Neural progenitor cell (in vitro differentiated cells): Measurements from ENCODE around the gene MYH7B. TPM values are rescaled to one million over a fixed set of nuclear protein-coding genes. Genes with fewer than 3 reads are reported as not detected.

ENCODE experiments used
- DNase-seq: peaks from one replicate; pipeline ENCODE4 v3.0.0-alpha.2; 2016; ENCODE audit warnings: low spot score
- H2AFZ ChIP-seq: fragments of 200-600 bp; sonication (generic); replicated peaks from 2 replicates; pipeline ENCODE4 v1.6.1; 2016; ENCODE audit warnings: antibody characterized with exemption
- H3F3A ChIP-seq: fragments of 200-600 bp; sonication (generic); 2 replicates; pipeline ENCODE4 v1.6.1; 2016; ENCODE audit warnings: antibody characterized with exemption, low read depth
- H3K27ac ChIP-seq: fragments of 200-600 bp; sonication (generic); 2 replicates; pipeline ENCODE4 v1.5.1; 2016; ENCODE audit warnings: mild to moderate bottlenecking
- H3K27me3 ChIP-seq: fragments of 200-600 bp; sonication (generic); 2 replicates; pipeline ENCODE4 v1.6.1; 2016; ENCODE audit warnings: mild to moderate bottlenecking, moderate library complexity
- H3K36me3 ChIP-seq: fragments of 200-600 bp; sonication (generic); 2 replicates; pipeline ENCODE4 v1.5.1; 2016
- H3K4me1 ChIP-seq: fragments of 200-600 bp; sonication (generic); 2 replicates; pipeline ENCODE4 v1.6.1; 2016; ENCODE audit warnings: mixed run types
- H3K4me2 ChIP-seq: fragments of 200-600 bp; sonication (generic); 2 replicates; pipeline ENCODE4 v1.6.1; 2016
- H3K4me3 ChIP-seq: fragments of 200-600 bp; sonication (generic); 2 replicates; pipeline ENCODE4 v1.5.1; 2016
- H3K79me2 ChIP-seq: fragments of 200-600 bp; sonication (generic); 2 replicates; pipeline ENCODE4 v1.6.1; 2016; ENCODE audit warnings: low read depth
- H3K9ac ChIP-seq: fragments of 200-600 bp; sonication (generic); 2 replicates; pipeline ENCODE4 v1.6.1; 2016
- H3K9me3 ChIP-seq: fragments of 200-600 bp; sonication (generic); 2 replicates; pipeline ENCODE4 v1.5.1; 2016; ENCODE audit warnings: low read depth
- H4K20me1 ChIP-seq: fragments of 200-600 bp; sonication (generic); 2 replicates; pipeline ENCODE4 v1.6.1; 2016; ENCODE audit warnings: low read depth
- H3K27ac Mint-ChIP-seq: 3 replicates; pipeline ENCODE4 v1.8.0; 2021; ENCODE audit warnings: mixed read lengths
- H3K27me3 Mint-ChIP-seq: 2 replicates; pipeline ENCODE4 v1.8.0; 2022; ENCODE audit warnings: low read depth, mild to moderate bottlenecking, inconsistent platforms, moderate library complexity, mixed read lengths; ENCODE audit not compliant: insufficient read depth
- H3K36me3 Mint-ChIP-seq: 3 replicates; pipeline ENCODE4 v1.8.0; 2021; ENCODE audit warnings: mixed read lengths
- H3K4me1 Mint-ChIP-seq: 3 replicates; pipeline ENCODE4 v1.8.0; 2021; ENCODE audit warnings: mixed read lengths
- H3K4me3 Mint-ChIP-seq: 3 replicates; pipeline ENCODE4 v1.8.0; 2021; ENCODE audit warnings: mild to moderate bottlenecking, moderate library complexity, mixed read lengths
- H3K9me3 Mint-ChIP-seq: 3 replicates; pipeline ENCODE4 v1.8.0; 2020; ENCODE audit warnings: mixed read lengths
- CTCF ChIP-seq: fragments of 200-600 bp; sonication (generic); IDR thresholded peaks from 2 replicates; pipeline ENCODE4 v1.5.1; 2017; ENCODE audit warnings: antibody characterized with exemption, mild to moderate bottlenecking
- EZH2 ChIP-seq: fragments of 200-600 bp; sonication (generic); IDR thresholded peaks from 2 replicates; pipeline ENCODE4 v1.6.1; 2017; ENCODE audit warnings: antibody characterized with exemption, mild to moderate bottlenecking, moderate library complexity
- EZH2phosphoT487 ChIP-seq: fragments of 200-600 bp; sonication (generic); IDR thresholded peaks from 2 replicates; pipeline ENCODE4 v1.6.1; 2017; ENCODE audit warnings: antibody characterized with exemption
- total RNA-seq: library from RNA; depleted of rRNA; stranded (reverse); fragments of >200 nt; gene quantifications from 2 replicates; pipeline ENCODE4 v1.2.3, GENCODE V29; 2015; ENCODE audit warnings: low replicate concordance

MYH7B gene
- total RNA-seq, 1 donor from 2014 or later: not detected

GRCh38 chr20:34925341-34925740 is 30.3 kb upstream of the MYH7B start:
- no peaks in the 10 kb centered on the region for H3F3A ChIP-seq
- no peak for DNase-seq
- no peaks in the 10 kb centered on the region for H3K9me3 ChIP-seq
- H3K4me3 ChIP-seq: no peak overlapping the region
- H3K9me3 Mint-ChIP-seq: no peaks in the 10 kb centered on the region
- H3K36me3 Mint-ChIP-seq: peaks cover 33% of the 10 kb centered on the region
- no peaks in the 10 kb centered on the region for H3K4me1 ChIP-seq
- no peaks in the 10 kb centered on the region for H3K27me3 Mint-ChIP-seq
- no peak overlapping the region for H3K27ac ChIP-seq
- no peak overlapping the region for H3K27ac Mint-ChIP-seq
- no peaks in the 10 kb centered on the region for H3K79me2 ChIP-seq
- H3K9ac ChIP-seq: no peak overlapping the region
- no peak overlapping the region for H2AFZ ChIP-seq
- H3K4me3 Mint-ChIP-seq: no peak overlapping the region
- no peaks in the 10 kb centered on the region for H3K4me1 Mint-ChIP-seq
- H3K27me3 ChIP-seq: no peaks in the 10 kb centered on the region
- no peak for TF ChIP-seq CTCF
- no peak for TF ChIP-seq EZH2phosphoT487
- TF ChIP-seq EZH2: no peak
- no peak overlapping the region for H3K4me2 ChIP-seq
- no peaks in the 10 kb centered on the region for H3K36me3 ChIP-seq
- H4K20me1 ChIP-seq: no peaks in the 10 kb centered on the region

DNA sequence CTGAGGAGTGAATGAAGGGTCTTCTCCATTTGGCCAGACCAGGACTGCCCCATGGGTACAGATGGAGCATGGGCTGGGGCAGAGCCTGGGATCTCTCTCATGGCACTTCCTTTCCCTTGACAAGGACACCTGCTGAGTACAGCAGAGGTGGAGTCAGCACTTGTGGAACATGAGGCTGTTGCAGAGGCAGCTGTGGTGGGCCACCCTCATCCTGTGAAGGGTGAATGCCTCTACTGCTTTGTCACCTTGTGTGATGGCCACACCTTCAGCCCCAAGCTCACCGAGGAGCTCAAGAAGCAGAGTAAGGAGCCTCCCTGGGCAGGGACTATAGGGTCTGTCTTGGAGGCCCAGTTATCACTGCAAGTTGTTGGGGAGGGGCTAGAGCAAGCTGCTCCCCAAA is 29.7 kb upstream of the MYH7B start:
- H2AFZ ChIP-seq: no peak overlapping the region
- H3K79me2 ChIP-seq: no peaks in the 10 kb centered on the region
- H3K9ac ChIP-seq: no peak overlapping the region
- no peak overlapping the region for H3K4me3 ChIP-seq
- H3F3A ChIP-seq: no peaks in the 10 kb centered on the region
- no peak overlapping the region for H3K4me3 Mint-ChIP-seq
- no peak for TF ChIP-seq EZH2
- TF ChIP-seq CTCF: no peak
- no peak for TF ChIP-seq EZH2phosphoT487
- H3K27me3 ChIP-seq: no peaks in the 10 kb centered on the region
- H3K4me1 Mint-ChIP-seq: no peaks in the 10 kb centered on the region
- H3K27me3 Mint-ChIP-seq: no peaks in the 10 kb centered on the region
- H3K9me3 ChIP-seq: no peaks in the 10 kb centered on the region
- no peak overlapping the region for H3K27ac Mint-ChIP-seq
- H3K4me1 ChIP-seq: no peaks in the 10 kb centered on the region
- no peak overlapping the region for H3K4me2 ChIP-seq
- no peaks in the 10 kb centered on the region for H4K20me1 ChIP-seq
- DNase-seq: no peak
- H3K36me3 ChIP-seq: no peaks in the 10 kb centered on the region
- no peak overlapping the region for H3K27ac ChIP-seq
- no peaks in the 10 kb centered on the region for H3K9me3 Mint-ChIP-seq
- H3K36me3 Mint-ChIP-seq: peaks cover 35% of the 10 kb centered on the region

DNA sequence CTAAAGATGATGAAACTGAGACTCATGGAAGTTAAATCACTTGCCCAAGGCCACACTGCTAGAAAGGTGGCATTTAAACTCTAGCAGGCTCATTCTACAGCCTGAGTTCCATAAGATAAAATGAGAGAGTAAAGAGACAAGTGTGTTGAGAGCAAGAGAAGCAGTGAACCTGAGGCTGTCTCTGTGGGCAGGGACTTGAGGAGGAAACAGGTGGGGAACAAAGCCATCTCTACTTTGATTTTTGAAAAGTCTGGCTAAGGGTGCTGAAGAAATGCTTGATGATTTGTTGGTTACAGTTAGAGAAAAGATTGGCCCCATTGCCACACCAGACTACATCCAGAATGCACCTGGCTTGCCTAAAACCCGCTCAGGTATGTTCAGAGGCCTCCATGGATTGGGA is 29.1 kb upstream of the MYH7B start:
- DNase-seq: no peak
- Mint-ChIP-seq H3K4me1 (no peaks in the 10 kb centered on the region), H3K27ac (no peak overlapping the region), H3K9me3 (no peaks in the 10 kb centered on the region), H3K4me3 (no peak overlapping the region), H3K36me3 (peaks cover 36% of the 10 kb centered on the region), H3K27me3 (no peaks in the 10 kb centered on the region)
- no peak for TF ChIP-seq EZH2
- TF ChIP-seq CTCF: no peak
- Histone ChIP-seq H3K36me3 (no peaks in the 10 kb centered on the region), H3K27ac (no peak overlapping the region), H3K79me2 (no peaks in the 10 kb centered on the region), H3F3A (no peaks in the 10 kb centered on the region), H3K9ac (no peak overlapping the region), H2AFZ (no peak overlapping the region), H3K4me2 (no peak overlapping the region), H3K4me3 (no peak overlapping the region), H3K9me3 (no peaks in the 10 kb centered on the region), H4K20me1 (no peaks in the 10 kb centered on the region), H3K4me1 (no peaks in the 10 kb centered on the region), H3K27me3 (no peaks in the 10 kb centered on the region)

DNA sequence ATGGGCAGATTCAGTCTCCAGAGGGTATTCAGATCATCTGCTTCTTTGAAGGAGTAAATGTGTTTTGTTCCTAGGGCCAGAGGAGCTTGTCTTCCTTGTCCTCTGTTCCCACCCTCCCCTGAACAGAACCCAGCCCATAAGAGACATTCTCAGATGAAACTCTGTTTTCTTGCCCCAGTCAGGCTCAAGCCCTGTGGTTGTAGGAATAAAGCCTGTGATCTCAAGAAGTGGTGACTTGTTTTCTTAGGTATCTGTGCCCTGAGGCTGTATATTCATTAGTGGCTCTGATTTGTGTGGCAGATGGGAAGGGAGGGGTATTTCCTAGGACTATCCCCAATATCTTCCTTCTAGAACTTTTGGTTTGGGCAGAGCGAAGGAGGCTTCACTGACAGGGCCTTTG is 27.9 kb upstream of the MYH7B start:
- Histone ChIP-seq H3K4me2 (no peak overlapping the region), H3K27me3 (no peaks in the 10 kb centered on the region), H2AFZ (no peak overlapping the region), H3K27ac (no peak overlapping the region), H3K79me2 (no peaks in the 10 kb centered on the region), H3K4me3 (no peak overlapping the region), H3F3A (no peaks in the 10 kb centered on the region), H4K20me1 (no peaks in the 10 kb centered on the region), H3K9ac (no peak overlapping the region), H3K9me3 (no peaks in the 10 kb centered on the region), H3K36me3 (no peaks in the 10 kb centered on the region), H3K4me1 (no peaks in the 10 kb centered on the region)
- no peaks in the 10 kb centered on the region for H3K27me3 Mint-ChIP-seq
- TF ChIP-seq EZH2phosphoT487 (no peak), EZH2 (no peak), CTCF (no peak)
- no peaks in the 10 kb centered on the region for H3K4me1 Mint-ChIP-seq
- no peak overlapping the region for H3K4me3 Mint-ChIP-seq
- no peaks in the 10 kb centered on the region for H3K9me3 Mint-ChIP-seq
- no peak for DNase-seq
- H3K27ac Mint-ChIP-seq: no peak overlapping the region
- peaks cover 36% of the 10 kb centered on the region for H3K36me3 Mint-ChIP-seq
